ENCODE data around the gene PGBD1.
A peak's percentile ranks its signal among the peaks of the same experiment; 100 is the strongest.

Gene PGBD1

GRCh38 chr6:28326371-28326948 lies 45.1 kb downstream of the PGBD1 start:
- no peak for DNase-seq
- in situ Hi-C loops (cut with MboI; ENCODE audit: low pct_unique_long_range_greater_than_20kb, low sequenced_read_pairs): no loop called here

GRCh38 chr6:28330041-28330440 lies 48.7 kb downstream of the PGBD1 start:
- in situ Hi-C loops (cut with MboI; ENCODE audit: low pct_unique_long_range_greater_than_20kb, low sequenced_read_pairs): no loop called here

GRCh38 chr6:28333047-28333446 lies 51.7 kb downstream of the PGBD1 start:
- in situ Hi-C loops (cut with MboI; ENCODE audit: low pct_unique_long_range_greater_than_20kb, low sequenced_read_pairs): no loop called here
- DNase-seq: no peak

More at GRCh38 chr6:28330041-28330440, 48.7 kb downstream of the PGBD1 start:
- DNase-seq: no peak

- DNase-seq: no peak
- in situ Hi-C loops (cut with MboI; ENCODE audit: low pct_unique_long_range_greater_than_20kb, low sequenced_read_pairs): no loop called here
Observed at GRCh38 chr6:28333599-28334018, 52.2 kb downstream of the PGBD1 start.

- no peak for DNase-seq
- in situ Hi-C loops (cut with MboI; ENCODE audit: low pct_unique_long_range_greater_than_20kb, low sequenced_read_pairs): no loop called here
Observed at GRCh38 chr6:28334286-28335039, 53.1 kb downstream of the PGBD1 start.

GRCh38 chr6:28335040-28335563 lies 53.7 kb downstream of the PGBD1 start:
- DNase-seq: no peak
- in situ Hi-C loops (cut with MboI; ENCODE audit: low pct_unique_long_range_greater_than_20kb, low sequenced_read_pairs): no loop called here

- peak; percentile 97 for DNase-seq
- in situ Hi-C loops (cut with MboI; ENCODE audit: low pct_unique_long_range_greater_than_20kb, low sequenced_read_pairs): no loop called here
Observed at GRCh38 chr6:28335564-28336283, 54.4 kb downstream of the PGBD1 start, which contains the start of gene ZSCAN31. Gene ZSCAN31 (minus strand): TSS chr6:28336148. CDS start chr6:28329683, 6,465 bp downstream.

- in situ Hi-C loops (cut with MboI; ENCODE audit: low pct_unique_long_range_greater_than_20kb, low sequenced_read_pairs): no loop called here
- peak; percentile 97 for DNase-seq
Observed at GRCh38 chr6:28336284-28337120, 55.1 kb downstream of the PGBD1 start.

- in situ Hi-C loops (cut with MboI; ENCODE audit: low pct_unique_long_range_greater_than_20kb, low sequenced_read_pairs): no loop called here
- DNase-seq: peak; percentile 50
Observed at GRCh38 chr6:28337121-28337520, 55.7 kb downstream of the PGBD1 start.

- in situ Hi-C loops (cut with MboI; ENCODE audit: low pct_unique_long_range_greater_than_20kb, low sequenced_read_pairs): no loop called here
Observed at GRCh38 chr6:28340310-28341095, 59.1 kb downstream of the PGBD1 start.

GRCh38 chr6:28343898-28344677 lies 62.7 kb downstream of the PGBD1 start:
- no peak for DNase-seq
- in situ Hi-C loops (cut with MboI; ENCODE audit: low pct_unique_long_range_greater_than_20kb, low sequenced_read_pairs): no loop called here

More at GRCh38 chr6:28340310-28341095, 59.1 kb downstream of the PGBD1 start:
- no peak for DNase-seq

- in situ Hi-C loops (cut with MboI; ENCODE audit: low pct_unique_long_range_greater_than_20kb, low sequenced_read_pairs): no loop called here
- no peak for DNase-seq
Observed at GRCh38 chr6:28345201-28345600, 63.8 kb downstream of the PGBD1 start.

GRCh38 chr6:28347119-28347518 lies 65.7 kb downstream of the PGBD1 start:
- in situ Hi-C loops (cut with MboI; ENCODE audit: low pct_unique_long_range_greater_than_20kb, low sequenced_read_pairs): no loop called here
- DNase-seq: no peak

GRCh38 chr6:28349344-28349891 lies 68.0 kb downstream of the PGBD1 start:
- in situ Hi-C loops (cut with MboI; ENCODE audit: low pct_unique_long_range_greater_than_20kb, low sequenced_read_pairs): no loop called here
- DNase-seq: no peak

- DNase-seq: peak; percentile 90
- in situ Hi-C loops (cut with MboI; ENCODE audit: low pct_unique_long_range_greater_than_20kb, low sequenced_read_pairs): loop anchor here (25.0 kb wide), 2 partner anchors 213 to 438 kb away; partner anchors contain the start of genes OR2B2 and ZKSCAN8
Observed at GRCh38 chr6:28349892-28350737, 68.7 kb downstream of the PGBD1 start, which contains the start of gene ZKSCAN3. Gene ZKSCAN3 (plus strand): TSS chr6:28349947. CDS start chr6:28359587, 9,640 bp downstream.

- DNase-seq: no peak
- in situ Hi-C loops (cut with MboI; ENCODE audit: low pct_unique_long_range_greater_than_20kb, low sequenced_read_pairs): loop anchor here (25.0 kb wide), 2 partner anchors 214 to 439 kb away; partner anchors contain the start of genes OR2B2 and ZKSCAN8
Observed at GRCh38 chr6:28351087-28351486, 69.7 kb downstream of the PGBD1 start.

All from KBM-7 (cell line).